ENCODE results near the gene LITAF.
"Not testable (repeated sequence)": the region's sequence is repeated elsewhere in the genome, so short reads cannot be mapped to it uniquely, and the experiment has no call there.

The LITAF gene

DNA sequence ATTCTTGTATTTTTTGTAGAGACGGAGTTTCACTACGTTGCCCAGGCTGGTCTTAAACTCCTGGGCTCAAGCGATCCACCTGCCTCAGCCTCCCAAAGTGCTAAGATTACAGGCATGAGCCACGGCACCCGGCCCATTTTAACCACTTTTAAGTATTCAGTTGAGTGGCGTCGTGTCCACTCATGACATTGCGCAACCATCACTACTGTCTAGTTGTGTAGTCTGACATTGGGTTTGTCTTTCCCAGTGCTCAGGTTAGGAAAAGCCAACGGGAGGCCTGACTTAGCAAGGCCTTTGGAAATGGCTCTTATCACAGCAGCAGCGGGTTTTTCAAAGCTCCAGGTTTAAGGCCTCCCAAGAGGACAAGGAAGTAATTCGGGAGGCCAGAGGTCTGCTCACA is 58.7 kb downstream of the LITAF start:
- no peaks in the 10 kb centered on the region for H3K4me1 Mint-ChIP-seq (ENCODE audit: low read depth)
- no peaks in the 10 kb centered on the region for H3K36me3 Mint-ChIP-seq (ENCODE audit: low read depth)
- no peak overlapping the region for H3K4me3 Mint-ChIP-seq
- no peaks in the 10 kb centered on the region for H3K9me3 Mint-ChIP-seq
- H3K27me3 Mint-ChIP-seq: no peaks in the 10 kb centered on the region
- no peak for DNase-seq
- no peak overlapping the region for H3K27ac Mint-ChIP-seq

DNA sequence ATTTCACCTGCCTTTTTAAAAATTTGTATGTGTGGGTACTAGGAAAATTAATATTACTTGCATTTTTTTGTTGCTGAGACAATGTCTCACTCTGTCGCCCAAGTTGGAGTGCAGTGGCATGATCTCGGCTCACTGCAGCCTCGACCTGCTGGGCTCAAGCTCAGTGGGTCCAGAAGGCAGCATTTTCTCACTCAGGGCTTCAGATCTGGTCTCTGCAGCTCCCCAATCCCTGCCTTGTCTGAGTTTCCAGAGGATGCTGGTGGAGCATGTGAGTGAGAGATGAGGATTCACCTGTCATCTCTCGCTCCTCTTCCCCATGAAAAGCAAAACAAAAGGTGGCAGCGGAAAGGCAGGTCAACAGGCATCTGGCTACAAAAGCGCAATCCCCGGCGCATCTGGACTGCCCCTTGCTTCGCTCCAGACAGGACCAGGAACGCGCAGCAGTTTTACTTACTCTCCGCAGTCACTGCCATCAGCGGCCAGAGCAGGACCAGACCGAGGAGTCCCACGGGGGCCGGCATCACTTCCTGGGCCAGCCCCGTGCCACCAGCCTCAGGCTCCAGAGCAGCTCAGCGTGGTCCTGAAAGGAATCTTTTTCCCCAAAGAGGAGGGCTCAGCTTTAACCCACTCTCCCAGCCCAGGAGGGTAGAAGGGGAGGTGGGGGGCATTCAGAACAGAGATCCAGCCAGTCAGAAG is 59.9 kb downstream of the LITAF start:
- no peaks in the 10 kb centered on the region for H3K27me3 Mint-ChIP-seq
- no peak overlapping the region for H3K4me3 Mint-ChIP-seq
- no peaks in the 10 kb centered on the region for H3K36me3 Mint-ChIP-seq (ENCODE audit: low read depth)
- no peaks in the 10 kb centered on the region for H3K9me3 Mint-ChIP-seq
- H3K4me1 Mint-ChIP-seq (ENCODE audit: low read depth): no peaks in the 10 kb centered on the region
- no peak for DNase-seq
- H3K27ac Mint-ChIP-seq: no peak overlapping the region

DNA sequence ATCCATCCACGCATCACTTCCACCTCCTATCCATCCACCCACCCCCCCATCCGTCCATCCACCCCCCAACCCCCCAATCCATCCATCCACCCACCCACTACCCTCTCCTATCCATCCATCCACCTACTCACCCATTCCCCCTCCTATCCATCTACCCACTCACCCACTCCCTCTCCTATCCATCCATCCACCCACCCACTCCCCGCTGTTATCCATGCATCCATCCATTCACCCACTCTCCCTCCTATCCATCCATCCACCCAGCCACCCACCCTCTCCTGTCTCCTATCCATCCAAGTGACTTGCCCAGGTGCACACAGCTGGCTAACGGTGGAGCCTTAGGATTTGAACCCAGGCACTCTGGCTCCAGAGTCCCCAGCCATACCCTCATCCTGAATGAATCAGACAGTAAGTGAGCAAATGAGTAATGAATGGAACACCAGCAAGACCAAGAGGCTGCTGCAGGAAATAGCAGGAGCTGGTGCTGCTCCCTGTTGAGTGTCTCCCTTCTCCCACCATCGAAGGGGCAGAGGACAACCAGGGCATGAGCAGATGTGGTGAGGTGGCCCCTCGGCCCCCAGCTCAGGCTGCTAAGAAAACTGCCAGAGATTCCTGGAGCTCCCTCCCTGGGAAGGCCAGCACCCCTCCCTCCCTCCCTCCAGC is 62.5 kb downstream of the LITAF start:
- H3K4me3 Mint-ChIP-seq: no peak overlapping the region
- DNase-seq: no peak
- peaks cover 8% of the 10 kb centered on the region for H3K36me3 Mint-ChIP-seq (ENCODE audit: low read depth)
- no peaks in the 10 kb centered on the region for H3K4me1 Mint-ChIP-seq (ENCODE audit: low read depth)
- peaks cover 4% of the 10 kb centered on the region for H3K9me3 Mint-ChIP-seq
- no peaks in the 10 kb centered on the region for H3K27me3 Mint-ChIP-seq
- no peak overlapping the region for H3K27ac Mint-ChIP-seq

DNA sequence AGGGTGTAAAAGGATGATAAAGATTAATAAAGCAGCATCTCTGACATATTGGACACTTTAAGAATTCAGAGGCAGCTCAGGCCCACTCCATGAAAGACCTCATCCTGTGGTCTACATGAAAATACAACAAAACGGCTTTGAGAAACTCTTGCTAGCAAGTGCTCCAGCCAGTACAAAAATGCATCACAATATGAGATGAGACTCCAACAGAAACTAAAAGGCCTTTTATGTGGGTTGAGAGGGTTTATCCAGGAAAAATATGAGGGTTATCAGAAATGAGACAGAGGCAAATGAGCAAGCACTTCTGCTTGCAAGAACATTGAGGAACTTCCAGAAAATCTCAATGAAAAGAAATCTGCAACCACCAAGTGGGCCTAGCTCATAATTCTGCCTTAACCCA is 65.7 kb downstream of the LITAF start:
- no peak overlapping the region for H3K4me3 Mint-ChIP-seq
- H3K27ac Mint-ChIP-seq: no peak overlapping the region
- H3K27me3 Mint-ChIP-seq: no peaks in the 10 kb centered on the region
- H3K36me3 Mint-ChIP-seq (ENCODE audit: low read depth): peaks cover 8% of the 10 kb centered on the region
- H3K9me3 Mint-ChIP-seq: peaks cover 4% of the 10 kb centered on the region
- DNase-seq: no peak
- H3K4me1 Mint-ChIP-seq (ENCODE audit: low read depth): no peaks in the 10 kb centered on the region

DNA sequence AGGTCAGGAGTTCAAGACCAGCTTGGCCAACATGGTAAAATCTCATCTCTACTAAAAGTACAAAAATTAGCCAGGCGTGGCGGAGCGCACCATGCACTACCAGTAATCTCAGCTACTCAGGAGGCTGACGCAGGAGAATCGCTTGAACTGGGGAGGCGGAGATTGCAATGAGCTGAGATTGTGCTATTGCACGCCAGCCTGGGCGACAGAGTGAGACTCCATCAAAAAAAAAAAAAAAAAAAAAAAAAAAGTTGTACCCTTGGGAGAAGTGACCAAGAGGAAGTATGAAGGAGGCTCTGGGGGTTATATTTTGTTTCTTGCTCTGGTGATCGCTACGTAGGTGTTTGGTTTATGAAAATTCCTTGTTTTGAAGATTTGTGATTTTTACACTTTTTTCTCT is 66.3 kb downstream of the LITAF start:
- peaks cover 8% of the 10 kb centered on the region for H3K36me3 Mint-ChIP-seq (ENCODE audit: low read depth)

DNA sequence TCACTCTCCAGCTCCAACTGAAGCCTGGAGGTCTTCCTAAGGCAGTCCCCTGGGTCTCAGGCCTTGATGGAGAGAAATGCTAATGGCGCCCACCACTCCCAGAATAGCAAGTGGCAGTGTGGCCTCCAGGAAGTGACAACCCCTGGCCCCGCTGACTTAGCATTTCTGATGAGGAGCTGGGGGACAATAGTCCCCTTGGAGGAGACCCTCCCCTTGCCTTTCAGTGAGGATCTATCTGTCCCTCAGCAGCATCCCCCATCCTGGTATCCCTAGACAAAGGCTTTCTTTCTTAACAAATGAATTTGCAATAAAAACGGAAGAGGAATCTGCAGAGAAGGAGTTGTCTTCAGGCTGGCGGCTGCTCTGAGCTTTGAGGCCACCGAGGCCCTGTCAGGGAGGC is 68.8 kb downstream of the LITAF start:
- Mint-ChIP-seq H3K27ac (no peak overlapping the region), H3K27me3 (no peaks in the 10 kb centered on the region), H3K9me3 (peaks cover 4% of the 10 kb centered on the region), H3K4me1 (ENCODE audit: low read depth) (no peaks in the 10 kb centered on the region), H3K36me3 (ENCODE audit: low read depth) (peaks cover 8% of the 10 kb centered on the region), H3K4me3 (no peak overlapping the region)
- DNase-seq: no peak

More for the DNA sequence above, 66.3 kb downstream of the LITAF start:
- DNase-seq: no peak
- H3K27ac Mint-ChIP-seq: no peak overlapping the region
- H3K27me3 Mint-ChIP-seq: no peaks in the 10 kb centered on the region
- peaks cover 4% of the 10 kb centered on the region for H3K9me3 Mint-ChIP-seq
- no peaks in the 10 kb centered on the region for H3K4me1 Mint-ChIP-seq (ENCODE audit: low read depth)
- H3K4me3 Mint-ChIP-seq: no peak overlapping the region

DNA sequence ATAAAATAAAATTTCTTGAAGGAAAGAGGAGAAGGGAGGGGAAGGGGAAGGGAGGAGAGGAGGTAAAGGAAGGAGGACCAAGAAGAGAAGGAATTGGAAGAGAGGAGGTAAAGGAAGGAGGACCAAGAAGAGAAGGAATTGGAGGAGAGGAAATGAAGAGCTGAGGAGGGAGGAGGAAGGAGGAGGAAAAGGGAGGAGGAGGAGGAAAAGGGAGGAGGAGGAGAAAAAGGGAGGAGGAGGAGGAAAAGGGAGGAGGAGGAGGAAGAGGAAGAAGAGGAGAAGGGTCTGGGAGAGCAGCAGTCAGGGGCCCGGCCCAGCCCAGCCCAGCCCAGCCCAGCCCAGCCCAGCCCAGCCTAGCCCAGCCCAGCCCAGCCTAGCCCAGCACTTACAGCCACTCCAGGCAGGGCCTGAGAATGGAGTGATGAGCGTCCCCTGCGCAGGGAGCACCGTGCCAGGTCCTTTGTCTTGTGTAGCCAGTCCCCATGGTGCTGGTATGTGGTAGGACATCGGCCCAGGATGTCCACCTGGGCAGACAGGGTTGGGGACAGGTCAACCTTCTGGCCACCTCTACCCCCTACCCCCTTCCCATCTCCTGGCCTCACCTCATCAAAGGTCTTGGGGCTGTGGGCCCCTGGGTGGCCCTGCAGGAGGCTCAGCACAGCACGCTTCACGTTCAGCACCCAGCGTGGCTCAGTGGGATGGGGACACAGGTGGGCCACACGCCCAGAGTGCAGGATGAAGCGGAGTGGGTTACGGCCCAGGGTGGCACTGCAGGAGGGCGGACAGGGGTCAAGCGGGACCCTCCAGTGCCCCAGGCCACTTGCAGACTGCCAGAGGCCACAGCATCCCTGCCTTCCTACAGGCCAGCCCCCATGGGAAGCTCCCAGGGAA is 70.9 kb downstream of the LITAF start:
- Mint-ChIP-seq H3K27ac (no peak overlapping the region), H3K4me1 (ENCODE audit: low read depth) (no peaks in the 10 kb centered on the region), H3K36me3 (ENCODE audit: low read depth) (peaks cover 3% of the 10 kb centered on the region), H3K27me3 (no peaks in the 10 kb centered on the region), H3K9me3 (no peaks in the 10 kb centered on the region), H3K4me3 (no peak overlapping the region)
- no peak for DNase-seq

DNA sequence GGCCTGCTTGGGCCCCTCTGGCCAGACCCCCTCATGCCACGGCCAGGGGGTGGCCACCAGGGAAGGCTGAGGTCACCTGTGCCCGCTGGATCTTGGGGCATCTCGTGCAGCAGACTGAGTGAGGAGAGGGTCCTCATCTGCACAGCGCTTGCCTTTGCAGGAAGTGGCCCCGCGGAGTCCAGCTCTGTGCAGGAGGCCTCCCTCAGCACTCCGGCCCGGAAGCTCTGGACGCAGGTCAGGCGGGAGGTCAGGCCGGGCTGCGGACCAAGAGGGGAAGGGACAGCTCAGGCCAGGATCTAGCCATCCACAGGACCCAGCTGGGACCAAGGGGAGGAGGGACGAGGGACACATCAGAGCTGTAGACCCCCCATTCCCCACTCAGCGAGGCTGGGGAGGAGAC is 72.4 kb downstream of the LITAF start:
- DNase-seq: no peak
- Mint-ChIP-seq H3K36me3 (ENCODE audit: low read depth) (no peaks in the 10 kb centered on the region), H3K27ac (no peak overlapping the region), H3K4me3 (no peak overlapping the region), H3K4me1 (ENCODE audit: low read depth) (no peaks in the 10 kb centered on the region), H3K9me3 (no peaks in the 10 kb centered on the region), H3K27me3 (no peaks in the 10 kb centered on the region)

DNA sequence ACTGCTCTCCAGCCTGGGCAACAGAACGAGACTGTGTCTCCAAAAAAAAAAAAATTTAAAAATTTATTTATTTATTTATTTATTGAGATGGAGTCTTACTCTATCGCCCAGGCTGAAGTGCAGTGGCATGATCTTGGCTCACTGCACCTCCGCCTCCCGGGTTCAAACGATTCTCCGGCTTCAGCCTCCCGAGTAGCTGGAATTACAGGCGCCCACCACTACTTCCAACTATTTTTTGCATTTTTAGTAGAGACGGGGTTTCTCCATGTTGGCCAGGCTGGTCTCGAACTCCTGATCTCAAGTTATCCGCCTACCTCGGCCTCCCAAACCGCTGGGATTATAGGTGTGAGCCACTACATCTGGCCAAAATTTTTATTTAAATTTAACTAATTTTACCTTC is 73.4 kb downstream of the LITAF start:
- not testable (repeated sequence) for H3K27me3 Mint-ChIP-seq; H3K36me3 Mint-ChIP-seq (ENCODE audit: low read depth); H3K4me1 Mint-ChIP-seq (ENCODE audit: low read depth); H3K27ac Mint-ChIP-seq; H3K9me3 Mint-ChIP-seq; DNase-seq; H3K4me3 Mint-ChIP-seq

DNA sequence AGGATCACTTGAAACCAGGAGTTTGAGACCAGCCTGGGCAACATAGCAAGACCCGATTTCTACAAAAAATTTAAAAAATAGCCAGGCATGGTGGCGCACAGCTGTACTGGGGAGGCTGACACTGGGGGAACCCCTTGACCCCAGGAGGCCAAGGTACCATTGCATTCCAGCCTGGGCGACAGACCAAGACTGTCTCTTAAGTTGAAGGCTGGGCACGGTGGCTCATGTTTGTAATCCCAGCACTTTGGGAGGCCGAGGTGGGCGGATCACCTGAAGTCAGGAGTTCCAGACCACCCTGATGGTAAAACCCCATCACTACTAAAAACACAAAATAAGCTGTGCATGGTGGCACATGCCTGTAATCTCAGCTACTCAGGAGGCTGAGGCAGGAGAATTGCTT is 74.9 kb downstream of the LITAF start:
- H3K36me3 Mint-ChIP-seq (ENCODE audit: low read depth): no peaks in the 10 kb centered on the region

DNA sequence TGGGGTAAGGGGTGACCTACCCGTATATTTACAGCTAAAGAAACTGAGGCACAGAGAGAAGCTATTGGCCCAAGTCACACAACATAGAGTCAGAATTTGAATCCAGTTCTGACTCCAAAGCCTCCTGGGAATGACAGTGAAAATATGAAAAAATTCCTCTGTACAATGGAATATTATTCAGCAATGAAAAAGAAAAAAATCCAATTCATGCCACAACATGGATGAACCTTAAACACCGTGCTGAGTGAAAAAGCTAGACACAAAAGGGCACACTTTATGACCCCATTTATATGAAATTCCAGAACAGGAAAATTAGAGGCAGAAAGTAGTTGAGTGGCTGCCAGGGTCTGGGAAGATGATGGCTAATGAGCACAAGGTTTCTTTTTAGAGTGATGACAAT is 75.4 kb downstream of the LITAF start:
- DNase-seq: no peak

More for the DNA sequence above, 74.9 kb downstream of the LITAF start:
- H3K27ac Mint-ChIP-seq: no peak overlapping the region
- H3K9me3 Mint-ChIP-seq: no peaks in the 10 kb centered on the region
- H3K27me3 Mint-ChIP-seq: no peaks in the 10 kb centered on the region
- no peak for DNase-seq
- H3K4me1 Mint-ChIP-seq (ENCODE audit: low read depth): no peaks in the 10 kb centered on the region
- no peak overlapping the region for H3K4me3 Mint-ChIP-seq

DNA sequence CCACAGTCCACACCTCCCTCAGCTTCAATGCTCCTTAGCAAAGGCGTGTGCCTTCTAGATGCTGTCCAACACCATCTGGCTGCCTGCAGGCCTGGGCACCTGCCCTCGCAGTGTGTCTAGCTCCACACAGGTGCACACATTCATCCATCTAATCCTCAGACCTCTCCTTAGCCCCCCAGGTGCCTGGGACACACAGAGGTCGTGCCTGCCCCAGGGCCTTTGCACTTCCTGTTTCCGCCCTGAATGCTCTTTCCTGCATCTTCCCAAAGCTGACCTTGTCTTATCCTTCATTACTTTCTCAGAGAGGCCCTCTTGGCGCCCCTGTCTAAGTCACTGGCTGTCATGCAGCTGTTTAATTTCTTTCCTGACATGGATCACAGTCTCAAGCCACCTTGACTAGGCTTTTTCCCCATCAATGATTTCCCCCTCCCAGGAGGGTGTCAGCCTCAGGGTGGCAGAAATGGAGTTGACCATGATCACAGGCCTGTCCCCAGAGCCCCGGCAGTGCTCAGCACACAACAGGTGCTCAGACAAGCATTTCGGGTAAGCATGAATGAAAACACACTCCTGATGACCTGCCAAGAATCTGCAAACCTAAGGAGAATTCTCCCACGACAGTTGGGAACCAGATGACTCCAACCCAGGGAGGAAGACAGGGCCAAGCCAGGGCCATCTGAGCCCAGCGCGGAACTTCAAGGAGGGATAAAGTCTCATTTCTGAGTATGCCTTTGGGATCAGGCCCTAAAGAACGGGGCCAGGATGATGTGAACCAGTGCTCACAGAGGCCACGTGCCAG is 76.3 kb downstream of the LITAF start:
- Mint-ChIP-seq H3K4me3 (no peak overlapping the region), H3K4me1 (ENCODE audit: low read depth) (no peaks in the 10 kb centered on the region)

More for the DNA sequence above, 75.4 kb downstream of the LITAF start:
- Mint-ChIP-seq H3K4me3 (no peak overlapping the region), H3K27ac (no peak overlapping the region), H3K36me3 (ENCODE audit: low read depth) (no peaks in the 10 kb centered on the region), H3K9me3 (no peaks in the 10 kb centered on the region), H3K4me1 (ENCODE audit: low read depth) (no peaks in the 10 kb centered on the region), H3K27me3 (no peaks in the 10 kb centered on the region)

DNA sequence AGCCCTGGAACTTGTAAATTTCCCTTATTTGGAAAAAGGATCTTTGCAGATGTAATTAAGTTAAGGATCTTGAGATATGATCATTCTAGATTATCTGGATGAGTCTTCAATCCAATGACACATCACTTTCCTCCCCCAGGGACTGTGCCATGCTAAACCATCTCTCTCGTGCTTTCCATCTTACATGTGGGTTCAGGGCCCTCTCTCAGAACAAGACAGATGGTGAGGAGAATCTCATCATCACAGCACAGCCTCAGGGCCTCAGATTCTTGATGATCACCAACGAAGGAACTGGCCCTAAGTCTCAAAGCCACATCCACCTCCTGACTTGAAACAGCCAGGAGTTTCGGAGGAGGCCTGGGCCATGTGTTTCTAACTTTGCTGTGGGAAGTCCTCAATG is 78.7 kb downstream of the LITAF start:
- Mint-ChIP-seq H3K9me3 (no peaks in the 10 kb centered on the region), H3K27me3 (no peaks in the 10 kb centered on the region), H3K36me3 (ENCODE audit: low read depth) (no peaks in the 10 kb centered on the region), H3K4me3 (no peak overlapping the region), H3K27ac (no peak overlapping the region), H3K4me1 (ENCODE audit: low read depth) (no peaks in the 10 kb centered on the region)
- no peak for DNase-seq

More for the DNA sequence above, 76.3 kb downstream of the LITAF start:
- Mint-ChIP-seq H3K27me3 (no peaks in the 10 kb centered on the region), H3K36me3 (ENCODE audit: low read depth) (no peaks in the 10 kb centered on the region), H3K27ac (no peak overlapping the region), H3K9me3 (no peaks in the 10 kb centered on the region)
- DNase-seq: no peak

DNA sequence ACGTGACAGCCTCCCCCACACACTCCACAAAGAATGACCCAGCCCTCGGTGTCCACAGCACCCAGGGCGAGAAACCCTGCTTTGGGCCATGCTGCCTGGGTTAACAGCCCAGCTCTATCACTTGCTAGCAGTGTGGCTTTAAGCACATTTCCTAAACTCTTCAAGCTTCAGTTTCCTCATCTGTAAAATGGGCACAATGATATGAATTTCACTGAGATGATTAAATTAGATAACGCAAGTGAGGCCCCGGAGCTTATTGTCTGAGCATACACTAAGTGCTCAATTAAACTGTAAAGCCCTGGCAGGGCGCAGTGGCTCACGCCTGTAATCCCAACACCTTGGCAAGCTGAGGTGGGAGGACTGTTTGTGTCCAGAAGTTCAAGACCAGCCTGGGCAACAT is 79.4 kb downstream of the LITAF start:
- Mint-ChIP-seq H3K27me3 (no peaks in the 10 kb centered on the region), H3K4me1 (ENCODE audit: low read depth) (no peaks in the 10 kb centered on the region), H3K4me3 (no peak overlapping the region), H3K9me3 (no peaks in the 10 kb centered on the region), H3K27ac (no peak overlapping the region), H3K36me3 (ENCODE audit: low read depth) (no peaks in the 10 kb centered on the region)
- no peak for DNase-seq
